ENCODE results near the gene EPS8L1.
"Not testable (repeated sequence)": the region's sequence is repeated elsewhere in the genome, so short reads cannot be mapped to it uniquely, and the experiment has no call there.

DNA sequence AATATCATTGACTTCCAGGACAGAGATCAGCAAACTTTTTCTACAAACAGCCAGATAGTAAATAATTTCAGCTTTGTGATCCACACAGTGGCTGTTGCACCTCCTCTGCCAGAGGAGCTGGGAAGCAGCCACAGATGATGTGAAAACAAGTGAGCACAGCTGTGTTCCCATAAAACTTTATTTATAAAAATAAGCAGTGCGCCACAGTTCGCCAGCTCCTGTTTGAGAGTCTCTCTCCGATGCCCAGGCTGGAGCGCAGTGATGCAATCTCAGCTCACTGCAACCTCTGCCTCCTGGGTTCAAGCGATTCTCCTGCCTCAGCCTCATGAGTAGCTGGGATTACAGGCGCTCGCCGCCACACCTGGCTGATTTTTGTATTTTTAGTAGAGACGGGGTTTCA, 10.2 kb upstream of the EPS8L1 start:
- TF ChIP-seq POLR2AphosphoS5, POLR2A (IDR thresholded peaks at IDR 0.05): not testable (repeated sequence)
- TF ChIP-seq, protein P1, sequence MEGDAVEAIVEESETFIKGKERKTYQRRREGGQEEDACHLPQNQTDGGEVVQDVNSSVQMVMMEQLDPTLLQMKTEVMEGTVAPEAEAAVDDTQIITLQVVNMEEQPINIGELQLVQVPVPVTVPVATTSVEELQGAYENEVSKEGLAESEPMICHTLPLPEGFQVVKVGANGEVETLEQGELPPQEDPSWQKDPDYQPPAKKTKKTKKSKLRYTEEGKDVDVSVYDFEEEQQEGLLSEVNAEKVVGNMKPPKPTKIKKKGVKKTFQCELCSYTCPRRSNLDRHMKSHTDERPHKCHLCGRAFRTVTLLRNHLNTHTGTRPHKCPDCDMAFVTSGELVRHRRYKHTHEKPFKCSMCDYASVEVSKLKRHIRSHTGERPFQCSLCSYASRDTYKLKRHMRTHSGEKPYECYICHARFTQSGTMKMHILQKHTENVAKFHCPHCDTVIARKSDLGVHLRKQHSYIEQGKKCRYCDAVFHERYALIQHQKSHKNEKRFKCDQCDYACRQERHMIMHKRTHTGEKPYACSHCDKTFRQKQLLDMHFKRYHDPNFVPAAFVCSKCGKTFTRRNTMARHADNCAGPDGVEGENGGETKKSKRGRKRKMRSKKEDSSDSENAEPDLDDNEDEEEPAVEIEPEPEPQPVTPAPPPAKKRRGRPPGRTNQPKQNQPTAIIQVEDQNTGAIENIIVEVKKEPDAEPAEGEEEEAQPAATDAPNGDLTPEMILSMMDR (IDR thresholded peaks at IDR 0.05 in 8 of 11, conservative IDR thresholded peaks at IDR 0.05 in 3 of 11), result not testable (repeated sequence)

Data from spleen (tissue), 7 donors.